GM12875 (cell line): ENCODE data around the gene E2F3.

Experiments used
- H3K4me3 ChIP-seq: one replicate; pipeline ENCODE4 v1.5.1; 2011; ENCODE audit warnings: low read depth, low read length, control low read depth
- CTCF ChIP-seq: IDR thresholded peaks from 2 replicates; pipeline ENCODE4 v1.5.1; 2011; ENCODE audit warnings: low read depth, mild to moderate bottlenecking, control low read depth, inconsistent platforms, low read length, moderate library complexity, borderline replicate concordance; ENCODE audit not compliant: insufficient read depth

Gene E2F3

DNA sequence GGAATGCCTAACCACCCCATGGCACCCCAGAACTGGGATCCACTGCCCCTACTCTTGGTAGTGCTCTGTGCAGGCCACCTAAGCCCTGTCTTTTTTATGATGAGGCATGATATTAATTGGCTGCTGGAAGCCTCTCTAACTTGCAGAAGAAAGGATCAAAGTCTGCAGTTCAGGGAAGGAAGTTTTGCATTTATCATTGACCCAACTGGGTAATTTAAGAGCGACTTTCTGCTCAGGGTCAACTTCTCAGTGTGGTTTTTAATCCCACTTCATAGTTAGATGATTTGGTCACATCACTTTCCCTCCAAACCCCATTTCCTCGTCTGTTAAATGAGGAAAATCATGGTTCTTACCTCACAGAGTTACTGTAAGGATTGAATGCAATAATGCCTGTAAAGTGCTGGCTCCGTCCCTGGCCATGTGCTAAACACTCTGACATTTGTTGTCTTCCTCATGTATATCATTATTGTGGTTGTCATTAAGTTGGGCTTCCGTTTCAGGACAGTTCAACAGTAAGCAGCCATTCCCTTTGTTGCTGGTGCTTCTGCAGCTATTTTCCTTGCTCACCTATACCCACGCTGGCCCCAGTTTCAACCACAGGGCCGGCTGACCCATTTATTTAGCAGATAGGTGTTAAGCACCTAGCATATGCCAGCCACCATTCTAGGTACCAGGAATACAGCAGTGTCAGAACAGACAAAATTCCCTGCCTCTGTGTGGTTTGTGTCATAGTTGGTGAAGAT lies 14.2 kb downstream of the E2F3 start:
- TF ChIP-seq CTCF: no peak

DNA sequence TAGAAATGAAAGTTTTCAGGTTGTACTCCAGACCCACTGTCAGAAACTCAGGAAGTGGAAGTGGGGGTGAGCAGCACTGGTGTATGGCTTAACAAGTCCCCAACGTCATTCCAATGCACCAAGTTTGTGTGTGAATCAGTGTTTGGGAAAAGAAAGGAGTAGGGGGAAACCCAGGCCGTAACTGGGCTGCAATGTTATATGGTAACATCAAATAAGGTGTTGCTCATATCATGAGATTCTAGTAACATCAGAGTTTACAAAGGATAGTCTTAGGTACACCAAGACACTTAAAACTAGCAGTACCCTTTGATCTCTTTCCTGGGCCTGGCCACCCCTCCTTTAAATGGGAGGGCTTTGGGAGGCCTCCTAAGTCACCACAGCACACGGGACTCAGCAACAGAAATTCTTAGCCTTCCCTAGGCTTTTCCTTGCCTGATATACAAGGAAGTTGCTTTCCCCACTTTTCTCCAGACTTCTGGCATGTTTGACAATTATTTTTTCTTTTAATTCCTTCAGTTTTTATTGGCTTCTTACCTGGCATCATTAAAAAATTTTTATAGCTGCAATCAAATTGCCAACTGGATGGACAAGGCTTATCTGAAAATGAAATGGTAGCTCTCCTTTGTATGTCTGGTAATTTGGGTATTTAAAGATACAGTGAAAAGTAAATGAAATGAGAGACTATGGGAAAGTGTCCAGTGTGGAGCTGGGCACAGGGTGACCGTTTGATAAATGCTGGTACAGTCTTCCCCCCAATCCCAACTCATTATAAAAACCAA lies 15.1 kb downstream of the E2F3 start:
- no peak overlapping the region for H3K4me3 ChIP-seq
- TF ChIP-seq CTCF: no peak

More for the DNA sequence above, 14.2 kb downstream of the E2F3 start:
- no peak overlapping the region for H3K4me3 ChIP-seq

DNA sequence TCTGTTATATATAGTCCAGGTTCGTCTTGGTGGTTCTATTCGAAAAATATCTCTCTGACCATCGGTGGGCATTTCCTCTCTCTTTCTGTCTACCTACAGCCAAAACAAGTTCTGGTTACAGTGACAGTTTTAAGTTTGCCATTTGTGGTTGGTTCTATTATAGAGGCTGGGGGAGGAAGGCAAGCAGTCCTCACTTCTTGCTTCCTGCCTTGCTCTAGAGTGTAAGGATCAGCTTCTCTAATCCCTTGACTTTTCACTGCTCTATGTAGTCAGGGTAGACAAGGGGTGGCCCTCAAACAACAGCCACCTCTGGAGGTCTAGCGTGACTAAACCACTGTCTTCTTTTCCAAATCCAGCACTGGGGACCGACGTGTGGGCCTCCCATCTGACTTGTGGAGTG lies 16.1 kb downstream of the E2F3 start:
- no peak for TF ChIP-seq CTCF
- no peak overlapping the region for H3K4me3 ChIP-seq

DNA sequence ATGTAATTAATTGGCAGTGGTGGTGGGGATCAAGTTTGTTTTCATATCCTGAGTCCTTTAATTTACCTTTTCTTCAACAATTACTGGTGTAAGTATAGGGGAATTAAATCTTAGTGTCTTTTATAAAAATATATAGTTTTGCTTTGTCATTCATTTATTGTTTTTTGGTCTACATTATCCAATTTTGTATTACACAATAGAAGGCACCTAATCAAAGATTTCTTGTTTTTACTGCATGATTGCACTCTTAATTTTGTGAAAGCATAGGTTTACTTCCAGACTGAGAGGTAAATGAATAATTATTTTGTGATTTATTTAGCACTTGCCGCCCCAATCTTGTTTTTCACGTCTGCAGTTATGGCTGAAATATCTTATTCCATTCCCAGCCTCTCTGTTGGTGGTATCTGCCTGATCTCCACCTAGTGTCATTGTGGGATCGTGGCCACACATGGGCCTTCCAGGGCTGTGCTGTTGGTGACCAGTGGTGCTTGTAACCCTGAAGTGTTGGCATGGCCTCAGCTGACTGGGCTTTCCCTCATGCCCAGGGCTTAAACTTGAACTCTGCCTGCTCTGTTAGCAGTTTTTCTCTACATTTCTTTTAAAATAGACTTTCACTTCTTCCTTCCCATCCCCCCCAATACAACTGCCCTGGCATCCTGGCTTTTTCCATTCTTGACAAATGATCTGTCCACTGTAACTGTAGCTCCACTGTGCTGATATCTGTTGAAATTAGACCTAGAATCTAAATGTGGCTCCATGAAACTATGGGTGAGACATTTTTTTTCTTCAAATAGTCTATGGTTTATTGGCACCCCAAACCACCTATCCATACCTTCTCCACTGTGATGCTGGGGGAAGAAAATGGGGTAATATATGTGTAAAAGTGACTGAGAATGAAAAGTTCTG lies 24.8 kb downstream of the E2F3 start:
- no peak for TF ChIP-seq CTCF
- no peak overlapping the region for H3K4me3 ChIP-seq

DNA sequence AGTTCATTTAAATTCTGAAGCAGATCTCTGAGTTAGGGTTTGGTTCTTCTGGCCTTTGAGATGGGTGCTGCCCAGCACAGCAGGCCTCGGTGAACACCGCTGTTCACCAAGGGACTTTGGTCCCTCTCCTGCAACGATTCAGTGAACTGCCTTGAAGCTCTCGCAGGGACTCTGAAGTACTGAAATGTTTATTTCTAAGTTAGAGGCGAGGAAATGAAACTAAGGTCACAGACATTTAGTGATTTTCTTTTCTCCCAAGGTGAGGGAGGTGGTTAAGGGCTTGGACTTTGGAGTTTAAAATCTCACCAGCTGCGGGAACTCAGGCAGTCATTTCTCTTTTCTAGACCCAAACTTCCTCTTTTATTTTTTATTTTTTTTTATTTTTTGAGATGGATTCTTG lies 26.2 kb downstream of the E2F3 start:
- H3K4me3 ChIP-seq: no peak overlapping the region

GRCh38 chr6:20432692-20433091 lies 31.0 kb downstream of the E2F3 start:
- H3K4me3 ChIP-seq: no peak overlapping the region
- TF ChIP-seq CTCF: no peak

More for the DNA sequence above, 26.2 kb downstream of the E2F3 start:
- TF ChIP-seq CTCF: no peak
